Muscle layer of colon (tissue), 2 donors: ENCODE results near the gene CNIH3.

ENCODE experiments used
- H3K27ac ChIP-seq: one replicate; pipeline ENCODE4 v1.7.0; 2013; ENCODE audit warnings: low read depth, mild to moderate bottlenecking, low read length, moderate library complexity
- H3K27me3 ChIP-seq, 2 donors: one replicate each; pipeline ENCODE4 v1.7.0; 2013; ENCODE audit warnings: low read length in 2 of 2, mild to moderate bottlenecking in 2 of 2; ENCODE audit not compliant: insufficient read depth in 2 of 2, control insufficient read depth in 1 of 2
- H3K36me3 ChIP-seq: one replicate; pipeline ENCODE4 v1.7.0; 2013; ENCODE audit warnings: mild to moderate bottlenecking, low read length; ENCODE audit not compliant: insufficient read depth
- H3K4me1 ChIP-seq: one replicate; pipeline ENCODE4 v1.7.0; 2013; ENCODE audit warnings: mild to moderate bottlenecking, low read length; ENCODE audit not compliant: insufficient read depth
- H3K4me3 ChIP-seq, 2 donors: one replicate each; pipeline ENCODE4 v1.7.0; 2013; ENCODE audit warnings: low read length in 2 of 2, low read depth in 1 of 2, mild to moderate bottlenecking in 1 of 2, moderate library complexity in 1 of 2
- H3K9ac ChIP-seq: one replicate; pipeline ENCODE4 v1.7.0; 2013; ENCODE audit warnings: low read length
- H3K9me3 ChIP-seq: one replicate; pipeline ENCODE4 v1.7.0; 2013; ENCODE audit warnings: mild to moderate bottlenecking, low read length
- donor health status: abdominal sarcoma.
- donor health status: Adenocarcinoma of cecum.

Gene CNIH3

GRCh38 chr1:224650290-224650689, 34.2 kb downstream of the CNIH3 start:
- peaks cover 14% of the 10 kb centered on the region for H3K4me1 ChIP-seq
- H3K4me3 ChIP-seq: no peak overlapping the region
- H3K9me3 ChIP-seq: no peaks in the 10 kb centered on the region
- H3K27ac ChIP-seq: no peak overlapping the region
- no peaks in the 10 kb centered on the region for H3K36me3 ChIP-seq
- no peaks in the 10 kb centered on the region for H3K27me3 ChIP-seq
- no peak overlapping the region for H3K9ac ChIP-seq

- Histone ChIP-seq H3K9me3 (no peaks in the 10 kb centered on the region), H3K27ac (no peak overlapping the region), H3K27me3 (no peaks in the 10 kb centered on the region), H3K4me1 (peaks cover 14% of the 10 kb centered on the region), H3K4me3 (no peak overlapping the region), H3K9ac (no peak overlapping the region), H3K36me3 (no peaks in the 10 kb centered on the region)
Measured at GRCh38 chr1:224651188-224651587, 35.1 kb downstream of the CNIH3 start.

- H3K4me1 ChIP-seq: no peaks in the 10 kb centered on the region
- H3K4me3 ChIP-seq: no peak overlapping the region
- no peaks in the 10 kb centered on the region for H3K27me3 ChIP-seq
- no peak overlapping the region for H3K27ac ChIP-seq
- H3K9me3 ChIP-seq: no peaks in the 10 kb centered on the region
- H3K9ac ChIP-seq: no peak overlapping the region
- no peaks in the 10 kb centered on the region for H3K36me3 ChIP-seq
Measured at GRCh38 chr1:224656392-224656791, 40.3 kb downstream of the CNIH3 start.

GRCh38 chr1:224660074-224660473, 44.0 kb downstream of the CNIH3 start:
- Histone ChIP-seq H3K27ac (no peak overlapping the region), H3K27me3 (no peaks in the 10 kb centered on the region), H3K4me1 (no peaks in the 10 kb centered on the region), H3K9me3 (no peaks in the 10 kb centered on the region), H3K4me3 (no peak overlapping the region), H3K36me3 (no peaks in the 10 kb centered on the region), H3K9ac (no peak overlapping the region)

GRCh38 chr1:224662870-224663269, 46.8 kb downstream of the CNIH3 start:
- Histone ChIP-seq H3K27me3 (no peaks in the 10 kb centered on the region), H3K4me3 (no peak overlapping the region), H3K27ac (no peak overlapping the region), H3K36me3 (no peaks in the 10 kb centered on the region), H3K4me1 (no peaks in the 10 kb centered on the region), H3K9ac (no peak overlapping the region), H3K9me3 (no peaks in the 10 kb centered on the region)

GRCh38 chr1:224665016-224665415, 48.9 kb downstream of the CNIH3 start:
- no peaks in the 10 kb centered on the region for H3K27me3 ChIP-seq
- no peak overlapping the region for H3K27ac ChIP-seq
- no peak overlapping the region for H3K9ac ChIP-seq
- H3K36me3 ChIP-seq: no peaks in the 10 kb centered on the region
- H3K4me1 ChIP-seq: no peaks in the 10 kb centered on the region
- H3K4me3 ChIP-seq: no peak overlapping the region
- no peaks in the 10 kb centered on the region for H3K9me3 ChIP-seq

GRCh38 chr1:224666078-224666477, 50.0 kb downstream of the CNIH3 start:
- no peak overlapping the region for H3K27ac ChIP-seq
- H3K4me3 ChIP-seq: no peak overlapping the region
- no peaks in the 10 kb centered on the region for H3K4me1 ChIP-seq

GRCh38 chr1:224666913-224667312, 50.8 kb downstream of the CNIH3 start:
- Histone ChIP-seq H3K27me3 (no peaks in the 10 kb centered on the region), H3K9me3 (no peaks in the 10 kb centered on the region), H3K4me1 (no peaks in the 10 kb centered on the region), H3K36me3 (no peaks in the 10 kb centered on the region), H3K27ac (no peak overlapping the region), H3K4me3 (no peak overlapping the region), H3K9ac (no peak overlapping the region)

More at GRCh38 chr1:224666078-224666477, 50.0 kb downstream of the CNIH3 start:
- Histone ChIP-seq H3K36me3 (no peaks in the 10 kb centered on the region), H3K9me3 (no peaks in the 10 kb centered on the region), H3K9ac (no peak overlapping the region), H3K27me3 (no peaks in the 10 kb centered on the region)

- no peak overlapping the region for H3K9ac ChIP-seq
- H3K4me3 ChIP-seq: no peak overlapping the region
- H3K27me3 ChIP-seq: no peaks in the 10 kb centered on the region
- no peaks in the 10 kb centered on the region for H3K36me3 ChIP-seq
- H3K27ac ChIP-seq: no peak overlapping the region
- H3K4me1 ChIP-seq: no peaks in the 10 kb centered on the region
- no peaks in the 10 kb centered on the region for H3K9me3 ChIP-seq
Measured at GRCh38 chr1:224668984-224669383, 52.9 kb downstream of the CNIH3 start.

GRCh38 chr1:224669403-224669802, 53.3 kb downstream of the CNIH3 start:
- Histone ChIP-seq H3K27ac (no peak overlapping the region), H3K36me3 (no peaks in the 10 kb centered on the region), H3K4me3 (no peak overlapping the region), H3K27me3 (no peaks in the 10 kb centered on the region), H3K4me1 (no peaks in the 10 kb centered on the region), H3K9ac (no peak overlapping the region), H3K9me3 (no peaks in the 10 kb centered on the region)

- Histone ChIP-seq H3K4me3 (no peak overlapping the region), H3K36me3 (no peaks in the 10 kb centered on the region)
Measured at GRCh38 chr1:224670506-224670905, 54.4 kb downstream of the CNIH3 start.

GRCh38 chr1:224671076-224671475, 55.0 kb downstream of the CNIH3 start:
- no peak overlapping the region for H3K9ac ChIP-seq
- H3K4me1 ChIP-seq: no peaks in the 10 kb centered on the region
- no peaks in the 10 kb centered on the region for H3K27me3 ChIP-seq
- no peaks in the 10 kb centered on the region for H3K9me3 ChIP-seq
- H3K36me3 ChIP-seq: no peaks in the 10 kb centered on the region
- H3K4me3 ChIP-seq: no peak overlapping the region
- no peak overlapping the region for H3K27ac ChIP-seq

More at GRCh38 chr1:224670506-224670905, 54.4 kb downstream of the CNIH3 start:
- H3K27me3 ChIP-seq: no peaks in the 10 kb centered on the region
- no peaks in the 10 kb centered on the region for H3K9me3 ChIP-seq
- H3K9ac ChIP-seq: no peak overlapping the region
- H3K4me1 ChIP-seq: no peaks in the 10 kb centered on the region
- no peak overlapping the region for H3K27ac ChIP-seq
